ENCODE results near the gene MED16. TPM values are rescaled to one million over a fixed set of nuclear protein-coding genes. Genes with fewer than 3 reads are reported as not detected.

The MED16 gene
- polyA plus RNA-seq, 3 donors = 20.7 to 37.4 (median 32.8) TPM

DNA sequence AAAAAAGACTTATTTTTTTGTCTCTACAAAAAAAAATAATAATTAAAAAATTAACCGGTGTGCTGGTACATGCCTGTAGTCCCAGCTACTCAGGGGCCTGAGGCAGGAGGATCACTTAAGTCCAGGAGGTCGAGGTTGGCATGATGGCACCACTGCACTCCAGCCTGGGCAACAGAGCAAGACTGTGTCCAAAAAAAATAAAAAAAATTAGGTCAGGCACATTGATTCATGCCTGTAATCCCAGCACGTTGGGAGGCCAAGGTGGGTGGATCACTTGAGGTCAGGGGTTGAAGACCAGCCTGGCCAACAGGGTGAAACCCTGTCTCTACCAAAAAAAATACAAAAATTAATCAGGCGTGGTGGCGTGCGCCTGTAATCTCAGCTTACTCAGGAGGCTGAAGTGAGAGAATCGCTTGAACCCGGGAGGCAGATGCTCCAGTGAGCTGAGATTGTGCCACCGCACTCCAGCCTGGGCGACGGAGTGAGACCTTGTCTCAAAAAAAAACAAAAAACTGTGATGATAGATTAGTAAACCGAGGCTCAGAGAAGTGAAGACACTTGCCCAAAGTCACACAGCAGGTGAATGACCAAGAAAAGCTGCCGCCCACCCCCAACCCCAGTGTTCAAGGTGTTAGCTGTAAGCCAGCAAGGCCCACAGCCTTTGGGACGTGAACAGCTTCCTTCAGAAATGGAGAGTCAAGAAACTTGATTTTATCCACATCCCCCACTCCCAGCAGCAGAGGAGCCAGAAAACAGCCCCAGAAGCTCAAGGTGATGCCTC, 9.6 kb upstream of the MED16 start:
- no peak overlapping the region for H3K27ac ChIP-seq (ENCODE audit: low read depth in 1 of 2, low read length in 2 of 2)
- no peak overlapping the region for H3K4me2 ChIP-seq (replicated peaks; ENCODE audit: extremely low read depth, low read length, poor library complexity, severe bottlenecking)
- H2AFZ ChIP-seq (ENCODE audit: insufficient read depth, low read depth, low read length, poor library complexity, severe bottlenecking) = no peak overlapping the region
- H3K79me2 ChIP-seq (ENCODE audit: insufficient read depth, low read length) = peaks cover 40% of the 10 kb centered on the region
- no peaks in the 10 kb centered on the region for H3K27me3 ChIP-seq (ENCODE audit: control insufficient read depth in 2 of 2, insufficient read depth in 2 of 2, low read length in 2 of 2)
- WGBS (ENCODE audit: insufficient coverage) = 100% methylated on average over 8 of the region's 14 CpGs
- TF ChIP-seq, protein P1, sequence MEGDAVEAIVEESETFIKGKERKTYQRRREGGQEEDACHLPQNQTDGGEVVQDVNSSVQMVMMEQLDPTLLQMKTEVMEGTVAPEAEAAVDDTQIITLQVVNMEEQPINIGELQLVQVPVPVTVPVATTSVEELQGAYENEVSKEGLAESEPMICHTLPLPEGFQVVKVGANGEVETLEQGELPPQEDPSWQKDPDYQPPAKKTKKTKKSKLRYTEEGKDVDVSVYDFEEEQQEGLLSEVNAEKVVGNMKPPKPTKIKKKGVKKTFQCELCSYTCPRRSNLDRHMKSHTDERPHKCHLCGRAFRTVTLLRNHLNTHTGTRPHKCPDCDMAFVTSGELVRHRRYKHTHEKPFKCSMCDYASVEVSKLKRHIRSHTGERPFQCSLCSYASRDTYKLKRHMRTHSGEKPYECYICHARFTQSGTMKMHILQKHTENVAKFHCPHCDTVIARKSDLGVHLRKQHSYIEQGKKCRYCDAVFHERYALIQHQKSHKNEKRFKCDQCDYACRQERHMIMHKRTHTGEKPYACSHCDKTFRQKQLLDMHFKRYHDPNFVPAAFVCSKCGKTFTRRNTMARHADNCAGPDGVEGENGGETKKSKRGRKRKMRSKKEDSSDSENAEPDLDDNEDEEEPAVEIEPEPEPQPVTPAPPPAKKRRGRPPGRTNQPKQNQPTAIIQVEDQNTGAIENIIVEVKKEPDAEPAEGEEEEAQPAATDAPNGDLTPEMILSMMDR (IDR thresholded peaks at IDR 0.05) = no peak
- Mint-ChIP-seq H3K27ac (no peak overlapping the region), H3K27me3 (ENCODE audit: low read depth in 3 of 3) (peaks cover 0 to 3% (median 0%) of the 10 kb centered on the region in 3 donors), H3K4me1 (peaks cover 14% of the 10 kb centered on the region), H3K9me3 (no peaks in the 10 kb centered on the region), H3K36me3 (peaks cover 31 to 70% of the 10 kb centered on the region in 2 donors), H3K4me3 (no peak overlapping the region)
- H4K20me1 ChIP-seq (ENCODE audit: insufficient read depth, low read length) = peaks cover 86% of the 10 kb centered on the region
- H3K4me1 ChIP-seq (ENCODE audit: control insufficient read depth in 1 of 2, insufficient read depth in 2 of 2, low read length in 2 of 2) = peaks cover 9 to 10% of the 10 kb centered on the region in 2 donors
- peaks cover 25 to 35% of the 10 kb centered on the region in 2 donors for H3K36me3 ChIP-seq (replicated peaks in 1 of 2; ENCODE audit: control insufficient read depth in 1 of 2, insufficient read depth in 2 of 2, low read length in 2 of 2)
- no peak for DNase-seq
- H3K9me3 ChIP-seq (replicated peaks in 1 of 2; ENCODE audit: control insufficient read depth in 1 of 2, insufficient read depth in 1 of 2, low read length in 2 of 2) = no peaks in the 10 kb centered on the region
- no peak overlapping the region for H3K4me3 ChIP-seq (replicated peaks in 1 of 3; ENCODE audit: low read depth in 2 of 3, low read length in 3 of 3)
- no peak overlapping the region for H3K9ac ChIP-seq (ENCODE audit: insufficient read depth, low read length, poor library complexity, severe bottlenecking)
- intact Hi-C loops (cut with micrococcal nuclease) = no loop called here

DNA sequence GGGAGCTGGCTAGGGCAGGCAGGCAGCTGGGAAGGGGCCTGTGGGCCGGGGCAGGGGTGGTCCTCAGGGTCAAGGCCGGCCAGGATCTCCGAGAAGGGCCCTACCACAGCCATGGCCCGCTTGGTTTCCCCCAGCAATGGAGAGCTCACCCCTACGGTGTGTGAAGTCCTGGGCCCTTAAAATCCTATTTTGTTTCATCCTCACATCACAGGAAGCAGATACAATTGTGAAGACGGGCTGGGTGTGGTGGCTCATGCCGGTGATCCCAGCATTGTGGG, 9.0 kb upstream of the MED16 start:
- WGBS (ENCODE audit: insufficient coverage) = 100% methylated on average over 1 of the region's 7 CpGs
- peaks cover 8% of the 10 kb centered on the region for H3K4me1 Mint-ChIP-seq
- no peaks in the 10 kb centered on the region for H3K9me3 Mint-ChIP-seq
- Histone ChIP-seq H3K4me1 (ENCODE audit: control insufficient read depth in 1 of 2, insufficient read depth in 2 of 2, low read length in 2 of 2) (peaks cover 3 to 4% of the 10 kb centered on the region in 2 donors), H3K4me2 (replicated peaks; ENCODE audit: extremely low read depth, low read length, poor library complexity, severe bottlenecking) (no peak overlapping the region), H3K9ac (ENCODE audit: insufficient read depth, low read length, poor library complexity, severe bottlenecking) (no peak overlapping the region), H3K79me2 (ENCODE audit: insufficient read depth, low read length) (peaks cover 34% of the 10 kb centered on the region), H4K20me1 (ENCODE audit: insufficient read depth, low read length) (peaks cover 85% of the 10 kb centered on the region), H3K4me3 (replicated peaks in 1 of 3; ENCODE audit: low read depth in 2 of 3, low read length in 3 of 3) (no peak overlapping the region), H3K27me3 (ENCODE audit: control insufficient read depth in 2 of 2, insufficient read depth in 2 of 2, low read length in 2 of 2) (no peaks in the 10 kb centered on the region), H3K27ac (ENCODE audit: low read depth in 1 of 2, low read length in 2 of 2) (no peak overlapping the region), H3K36me3 (replicated peaks in 1 of 2; ENCODE audit: control insufficient read depth in 1 of 2, insufficient read depth in 2 of 2, low read length in 2 of 2) (peaks cover 31 to 41% of the 10 kb centered on the region in 2 donors), H2AFZ (ENCODE audit: insufficient read depth, low read depth, low read length, poor library complexity, severe bottlenecking) (no peak overlapping the region), H3K9me3 (replicated peaks in 1 of 2; ENCODE audit: control insufficient read depth in 1 of 2, insufficient read depth in 1 of 2, low read length in 2 of 2) (no peaks in the 10 kb centered on the region)
- H3K4me3 Mint-ChIP-seq = no peak overlapping the region
- H3K27me3 Mint-ChIP-seq (ENCODE audit: low read depth in 3 of 3) = peaks cover 0 to 4% (median 0%) of the 10 kb centered on the region in 3 donors
- H3K36me3 Mint-ChIP-seq = peaks cover 36 to 76% of the 10 kb centered on the region in 2 donors
- intact Hi-C loops (cut with micrococcal nuclease) = no loop called here
- no peak for DNase-seq
- H3K27ac Mint-ChIP-seq = no peak overlapping the region
- TF ChIP-seq, protein P1 (IDR thresholded peaks at IDR 0.05) = no peak
